Parathyroid adenoma (tissue), 2 donors: ENCODE results near the gene TMPRSS6.

Experiments used
- H2AFZ ChIP-seq: fragments of 300-600 bp; sonication (generic); one replicate; pipeline ENCODE4 v1.7.0; 2017; ENCODE audit warnings: antibody characterized with exemption, mild to moderate bottlenecking
- H3K27ac ChIP-seq: fragments of 300-600 bp; sonication (generic); one replicate; pipeline ENCODE4 v1.7.0; 2017
- H3K27me3 ChIP-seq: fragments of 300-600 bp; sonication (generic); one replicate; pipeline ENCODE4 v1.7.0; 2017; ENCODE audit warnings: low read length; ENCODE audit not compliant: control insufficient read depth, insufficient read depth
- H3K36me3 ChIP-seq: fragments of 300-600 bp; sonication (generic); one replicate; pipeline ENCODE4 v1.7.0; 2017; ENCODE audit warnings: low read length; ENCODE audit not compliant: control insufficient read depth, insufficient read depth
- H3K4me1 ChIP-seq: fragments of 300-600 bp; sonication (generic); one replicate; pipeline ENCODE4 v1.7.0; 2017; ENCODE audit warnings: control low read depth
- H3K4me2 ChIP-seq: fragments of 300-600 bp; sonication (generic); one replicate; pipeline ENCODE4 v1.7.0; 2017; ENCODE audit warnings: low read length
- H3K4me3 ChIP-seq: fragments of 300-600 bp; sonication (generic); one replicate; pipeline ENCODE4 v1.7.0; 2017; ENCODE audit warnings: low read depth, low read length
- H3K79me2 ChIP-seq: fragments of 300-600 bp; sonication (generic); one replicate; pipeline ENCODE4 v1.7.0; 2017; ENCODE audit warnings: control low read depth
- H3K9ac ChIP-seq: fragments of 300-600 bp; sonication (generic); one replicate; pipeline ENCODE4 v1.7.0; 2017; ENCODE audit warnings: mild to moderate bottlenecking
- H3K9me3 ChIP-seq: fragments of 300-600 bp; sonication (generic); one replicate; pipeline ENCODE4 v1.7.0; 2017; ENCODE audit warnings: low read length; ENCODE audit not compliant: control insufficient read depth
- TF ChIP-seq, protein P1 (sequence below): fragments of 300-600 bp; sonication (generic); IDR thresholded peaks from one replicate; pipeline ENCODE4 v1.7.0; 2017; ENCODE audit warnings: antibody characterized with exemption, mild to moderate bottlenecking
- donor health status: primary hyperparathyroidism.

TMPRSS6 gene

DNA sequence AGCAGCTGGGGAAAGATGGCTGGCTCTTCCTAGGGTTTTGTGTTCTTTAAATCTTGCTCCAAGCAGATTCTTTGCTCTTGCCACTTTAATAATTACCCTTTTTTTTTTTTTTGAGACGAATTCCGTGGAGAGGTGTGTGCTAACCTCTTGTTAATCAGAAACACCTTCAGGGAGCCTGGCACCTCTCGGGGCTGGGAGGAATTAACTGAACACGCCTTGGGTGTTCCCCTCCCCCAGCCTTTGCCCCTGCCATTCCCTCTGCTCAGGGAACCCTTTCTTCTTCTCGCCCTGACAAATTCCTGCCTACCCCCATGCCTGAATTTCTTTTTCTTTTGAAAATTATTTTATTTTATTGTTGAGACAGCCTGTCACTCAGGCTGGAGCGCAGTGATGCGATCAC lies 17.5 kb downstream of the TMPRSS6 start:
- Histone ChIP-seq H3K4me2 (no peak overlapping the region), H3K27me3 (no peaks in the 10 kb centered on the region), H2AFZ (no peak overlapping the region), H3K4me3 (no peak overlapping the region), H3K36me3 (no peaks in the 10 kb centered on the region), H3K9ac (no peak overlapping the region), H3K79me2 (no peaks in the 10 kb centered on the region), H3K9me3 (no peaks in the 10 kb centered on the region), H3K4me1 (no peaks in the 10 kb centered on the region), H3K27ac (no peak overlapping the region)
- TF ChIP-seq, protein P1, sequence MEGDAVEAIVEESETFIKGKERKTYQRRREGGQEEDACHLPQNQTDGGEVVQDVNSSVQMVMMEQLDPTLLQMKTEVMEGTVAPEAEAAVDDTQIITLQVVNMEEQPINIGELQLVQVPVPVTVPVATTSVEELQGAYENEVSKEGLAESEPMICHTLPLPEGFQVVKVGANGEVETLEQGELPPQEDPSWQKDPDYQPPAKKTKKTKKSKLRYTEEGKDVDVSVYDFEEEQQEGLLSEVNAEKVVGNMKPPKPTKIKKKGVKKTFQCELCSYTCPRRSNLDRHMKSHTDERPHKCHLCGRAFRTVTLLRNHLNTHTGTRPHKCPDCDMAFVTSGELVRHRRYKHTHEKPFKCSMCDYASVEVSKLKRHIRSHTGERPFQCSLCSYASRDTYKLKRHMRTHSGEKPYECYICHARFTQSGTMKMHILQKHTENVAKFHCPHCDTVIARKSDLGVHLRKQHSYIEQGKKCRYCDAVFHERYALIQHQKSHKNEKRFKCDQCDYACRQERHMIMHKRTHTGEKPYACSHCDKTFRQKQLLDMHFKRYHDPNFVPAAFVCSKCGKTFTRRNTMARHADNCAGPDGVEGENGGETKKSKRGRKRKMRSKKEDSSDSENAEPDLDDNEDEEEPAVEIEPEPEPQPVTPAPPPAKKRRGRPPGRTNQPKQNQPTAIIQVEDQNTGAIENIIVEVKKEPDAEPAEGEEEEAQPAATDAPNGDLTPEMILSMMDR = no peak

DNA sequence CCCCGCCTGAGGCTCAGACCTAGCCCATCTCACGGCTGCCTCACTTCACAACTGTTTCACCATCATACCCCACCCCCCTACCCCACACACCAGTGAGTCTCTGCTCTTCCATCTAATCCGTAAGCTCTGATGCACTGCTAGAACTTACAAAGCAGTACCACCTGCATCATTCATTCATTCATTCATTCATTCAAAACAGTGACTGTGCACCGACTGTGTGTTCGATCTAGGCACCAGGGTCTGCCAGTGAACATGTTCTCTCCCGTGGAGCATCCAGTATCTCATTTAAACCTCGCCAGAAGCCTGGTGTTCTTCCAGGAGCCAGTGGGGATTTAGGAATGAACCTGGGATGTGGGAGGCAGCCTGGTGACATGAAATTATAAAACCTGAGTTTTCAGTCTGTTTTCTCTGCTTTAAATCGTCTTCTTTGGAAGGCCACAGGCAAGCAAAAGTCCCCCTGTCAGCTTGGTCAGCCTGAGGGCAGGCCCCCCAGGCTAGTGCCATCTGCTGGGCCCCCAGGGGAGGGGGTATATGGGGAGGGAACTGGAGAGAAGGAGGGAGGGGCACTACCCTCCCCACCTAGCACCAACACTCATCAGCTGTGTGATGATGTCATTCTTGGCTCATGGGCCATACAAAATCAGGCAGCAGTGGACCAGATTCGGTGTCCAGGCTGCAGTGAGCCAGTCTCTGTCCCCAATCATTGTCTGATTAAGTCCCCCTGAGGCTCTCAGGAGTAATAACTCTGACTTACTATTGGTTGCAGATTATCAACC lies 18.4 kb downstream of the TMPRSS6 start:
- H3K27ac ChIP-seq = no peak overlapping the region

DNA sequence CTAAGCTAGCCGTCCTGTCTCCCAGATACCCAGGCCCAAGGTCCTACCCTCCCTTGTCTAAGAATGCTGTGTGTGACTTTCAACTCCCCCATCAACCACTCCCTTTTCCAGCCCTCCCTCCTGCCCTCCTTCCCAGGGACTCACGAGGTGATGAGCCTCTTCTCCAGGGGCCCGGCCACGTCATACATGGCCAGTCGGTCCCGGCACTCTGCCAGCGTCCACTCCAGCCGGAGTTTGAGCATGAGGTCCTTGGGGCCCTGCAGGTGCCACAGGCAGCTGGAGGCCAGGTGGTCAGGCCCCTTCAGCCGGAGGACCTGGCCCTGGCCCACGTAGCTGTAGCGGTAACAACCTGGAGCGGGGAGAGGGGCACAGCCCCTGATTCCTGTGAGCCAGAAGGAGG lies 20.1 kb downstream of the TMPRSS6 start:
- Histone ChIP-seq H3K27me3 (no peaks in the 10 kb centered on the region), H3K4me3 (no peak overlapping the region), H3K4me1 (no peaks in the 10 kb centered on the region), H3K79me2 (no peaks in the 10 kb centered on the region), H3K4me2 (no peak overlapping the region), H2AFZ (no peak overlapping the region), H3K36me3 (no peaks in the 10 kb centered on the region), H3K9ac (no peak overlapping the region), H3K27ac (no peak overlapping the region), H3K9me3 (no peaks in the 10 kb centered on the region)
- TF ChIP-seq, protein P1 = no peak

More for the DNA sequence above, 18.4 kb downstream of the TMPRSS6 start:
- H3K4me2 ChIP-seq = no peak overlapping the region
- TF ChIP-seq, protein P1 = no peak
- H3K9me3 ChIP-seq = no peaks in the 10 kb centered on the region
- no peak overlapping the region for H2AFZ ChIP-seq
- H3K36me3 ChIP-seq = no peaks in the 10 kb centered on the region
- no peaks in the 10 kb centered on the region for H3K79me2 ChIP-seq
- no peaks in the 10 kb centered on the region for H3K4me1 ChIP-seq
- no peak overlapping the region for H3K9ac ChIP-seq
- H3K4me3 ChIP-seq = no peak overlapping the region
- no peaks in the 10 kb centered on the region for H3K27me3 ChIP-seq

DNA sequence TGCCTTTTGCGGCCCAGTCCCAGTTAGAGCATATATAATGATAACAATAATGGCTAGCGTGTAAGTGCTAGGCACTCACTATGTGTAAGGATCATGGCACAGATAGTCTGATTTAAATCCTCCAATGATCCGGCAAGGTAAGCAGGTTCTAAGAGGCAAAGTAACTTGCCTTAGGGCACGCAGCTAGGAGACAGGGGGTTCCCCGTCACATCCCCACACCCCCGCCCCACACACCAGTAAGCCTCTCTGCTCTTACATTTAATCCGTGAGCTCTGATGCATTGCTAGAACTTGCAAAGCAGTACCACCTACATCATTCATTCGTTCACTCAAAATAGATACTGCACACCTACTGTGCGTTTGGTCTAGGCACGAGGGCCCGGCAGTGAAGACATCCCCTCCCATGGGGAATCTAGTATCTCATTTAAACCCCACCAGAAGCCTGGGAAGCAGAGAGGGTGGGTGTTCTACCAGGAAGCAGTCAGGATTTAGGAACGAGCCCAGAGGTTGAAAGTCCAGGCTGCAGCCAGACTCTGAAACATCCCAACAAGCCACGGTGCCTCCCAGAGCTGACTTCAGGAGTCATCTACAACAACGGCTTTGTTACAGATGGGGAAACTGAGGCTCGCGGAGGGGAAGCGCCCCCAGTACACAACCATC lies 20.6 kb downstream of the TMPRSS6 start:
- H3K27me3 ChIP-seq = no peaks in the 10 kb centered on the region
- H3K27ac ChIP-seq = no peak overlapping the region
- no peak overlapping the region for H3K4me2 ChIP-seq
- H3K9me3 ChIP-seq = no peaks in the 10 kb centered on the region
- TF ChIP-seq, protein P1 = no peak
- no peak overlapping the region for H3K4me3 ChIP-seq
- no peaks in the 10 kb centered on the region for H3K4me1 ChIP-seq
- no peak overlapping the region for H3K9ac ChIP-seq
- H3K36me3 ChIP-seq = no peaks in the 10 kb centered on the region
- H2AFZ ChIP-seq = no peak overlapping the region
- no peaks in the 10 kb centered on the region for H3K79me2 ChIP-seq
